K562 (cell line): Measurements from ENCODE around the gene TAS2R38. TPM values are rescaled to one million over a fixed set of nuclear protein-coding genes. Genes with fewer than 3 reads are reported as not detected.
"Not testable (repeated sequence)": the region's sequence is repeated elsewhere in the genome, so short reads cannot be mapped to it uniquely, and the experiment has no call there.

Experiments
- ATAC-seq: fragments of 200-7000 bp; cut with Tn5 transposase; 3 replicates; pipeline ENCODE4 v1.9.1; 2020; ENCODE audit warnings: moderate library complexity
- BruUV-seq: library from RNA; stranded (reverse); fragments of 400-500 nt; replicated peaks from 2 replicates; lab custom pipeline; 2021; lab: Mats Ljungman, UMichigan
- CTCF ChIA-PET: fragments of 300-600 bp; formaldehyde crosslinking; extraction: SDS; loops from one replicate; lab custom pipeline; 2021; ENCODE audit warnings: low intra/inter-chr PET ratio; lab: Yijun Ruan, JAX
- POLR2A ChIA-PET: fragments of 300-600, 350-650 bp; sonication (Branson Sonifier 250); formaldehyde crosslinking; extraction: SDS; loops from one replicate; lab custom pipeline; 2021; ENCODE audit warnings: antibody characterized with exemption, inconsistent platforms; lab: Yijun Ruan, JAX
- DNase-seq, 4 experiments: peaks; one replicate each; pipeline versions ENCODE4 v3.0.0 to v3.0.0-alpha.2; 2011 to 2018; ENCODE audit warnings: low spot score in 3 of 4, mixed read lengths in 3 of 4; ENCODE audit errors: extremely low read depth in 1 of 4
- FAIRE-seq: peaks from 2 replicates; lab custom pipeline; 2011; peaks lifted over from hg19 to GRCh38; lab: Jason Lieb, UNC
- H2AFZ ChIP-seq: 2 replicates; pipeline ENCODE4 v1.6.0; 2011; ENCODE audit warnings: low read depth, low read length, control low read depth, inconsistent platforms
- H3K27ac ChIP-seq: fragments of 200-600 bp; 3 replicates; pipeline ENCODE4 v1.8.0; 2011; ENCODE audit warnings: low read depth, mild to moderate bottlenecking, control low read depth, inconsistent platforms, low read length, moderate library complexity, mixed read lengths; ENCODE audit errors: extremely low read depth
- H3K27me3 ChIP-seq, 2 experiments: fragments of 300-600 bp in 1 of 2; 2 replicates in 1 of 2; 3 replicates in 1 of 2; pipeline versions ENCODE4 v1.6.0 to v1.8.0; 2011; ENCODE audit warnings: inconsistent platforms in 2 of 2, low read length in 2 of 2, mild to moderate bottlenecking in 1 of 2, mixed read lengths in 1 of 2, moderate library complexity in 1 of 2; ENCODE audit not compliant: control insufficient read depth in 2 of 2, insufficient read depth in 2 of 2
- H3K36me3 ChIP-seq: fragments of 300-600 bp; 3 replicates; pipeline ENCODE4 v1.8.0; 2011; ENCODE audit warnings: mild to moderate bottlenecking, low read length, inconsistent platforms; ENCODE audit not compliant: control insufficient read depth, insufficient read depth
- H3K4me1 ChIP-seq, 2 experiments: fragments of 200-600 bp in 1 of 2; replicated peaks in 1 of 2; 2 replicates in 1 of 2; 3 replicates in 1 of 2; pipeline versions ENCODE4 v1.5.1 to v1.8.0; 2011; ENCODE audit warnings: inconsistent platforms in 2 of 2, low read length in 2 of 2, mild to moderate bottlenecking in 1 of 2, mixed read lengths in 1 of 2, moderate library complexity in 1 of 2; ENCODE audit not compliant: control insufficient read depth in 2 of 2, insufficient read depth in 2 of 2
- H3K4me2 ChIP-seq: 2 replicates; pipeline ENCODE4 v1.6.1; 2011; ENCODE audit warnings: low read length, control low read depth, inconsistent platforms, mixed read lengths; ENCODE audit not compliant: insufficient read depth
- H3K4me3 ChIP-seq: fragments of 200-600 bp; sonication (generic), shearing (Covaris generic); 2 replicates; pipeline ENCODE4 v1.5.1; 2016; ENCODE audit warnings: control low read depth, inconsistent platforms
- H3K79me2 ChIP-seq: fragments of 200-600 bp; 3 replicates; pipeline ENCODE4 v1.8.0; 2011; ENCODE audit warnings: low read length, inconsistent platforms; ENCODE audit not compliant: control insufficient read depth, insufficient read depth
- H3K9ac ChIP-seq, 2 experiments: 2 replicates each; pipeline versions ENCODE4 v1.6.0 to v1.6.1; 2011; ENCODE audit warnings: low read depth in 2 of 2, low read length in 2 of 2, control low read depth in 1 of 2, inconsistent platforms in 1 of 2, mild to moderate bottlenecking in 1 of 2, mixed read lengths in 1 of 2; ENCODE audit not compliant: insufficient read depth in 1 of 2
- H3K9me1 ChIP-seq: one replicate; pipeline ENCODE4 v1.6.0; 2011; ENCODE audit warnings: inconsistent platforms, mild to moderate bottlenecking, low read length, moderate library complexity; ENCODE audit not compliant: control insufficient read depth, insufficient read depth
- H3K9me3 ChIP-seq: replicated peaks from 2 replicates; pipeline ENCODE4 v1.5.1; 2011; ENCODE audit warnings: low read depth, low read length, inconsistent platforms; ENCODE audit not compliant: control insufficient read depth, insufficient read depth
- H4K20me1 ChIP-seq: replicated peaks from 2 replicates; pipeline ENCODE4 v1.6.1; 2011; ENCODE audit warnings: low read length, inconsistent platforms, mixed read lengths; ENCODE audit not compliant: control insufficient read depth, insufficient read depth
- CBX3 ChIP-seq, 2 experiments: IDR thresholded peaks; 1 replicate in 1 of 2; 2 replicates in 1 of 2; pipeline ENCODE4 v1.6.1; 2012; ENCODE audit warnings: inconsistent platforms in 2 of 2, low read length in 2 of 2, borderline replicate concordance in 1 of 2, control low read depth in 1 of 2
- CCAR2 ChIP-seq: fragments of 200-400 bp; formaldehyde crosslinking; IDR thresholded peaks from 2 replicates; pipeline ENCODE4 v1.6.1; 2017; ENCODE audit warnings: mild to moderate bottlenecking, low read depth, low read length
- HMG20B ChIP-seq: fragments of 250-450 bp; sonication (Bioruptor Pico); IDR thresholded peaks from 2 replicates; pipeline ENCODE4 v1.5.0; 2021; ENCODE audit warnings: mild to moderate bottlenecking
- NFE2L1 ChIP-seq: fragments of 450-650 bp; IDR thresholded peaks from 2 replicates; pipeline ENCODE4 v1.6.1; 2016; ENCODE audit warnings: missing genetic modification characterization, low read depth, mild to moderate bottlenecking, missing compliant biosample characterization, moderate library complexity, borderline replicate concordance
- SUPT5H ChIP-seq: fragments of 450-650 bp; IDR thresholded peaks from 2 replicates; pipeline ENCODE4 v1.6.1; 2016
- ZNF696 ChIP-seq: fragments of 250-450 bp; sonication (Bioruptor Pico); conservative IDR thresholded peaks from 2 replicates; pipeline ENCODE4 v1.4.0; 2020; ENCODE audit warnings: mild to moderate bottlenecking, moderate library complexity
- WGBS: fragments of 100-300 bp; shearing (Covaris generic); methylation state at CpG from one replicate; pipeline ENCODE4 v1.1.6; 2016; ENCODE audit warnings: low coverage, mixed read lengths; ENCODE audit not compliant: insufficient coverage; ENCODE audit errors: missing lambda C conversion rate; 5-methylcytosine and 5-hydroxymethylcytosine counted together
- in situ Hi-C: fragments of 300-500 bp; cut with MboI; formaldehyde crosslinking; loops from 4 replicates; pipeline ENCODE4 v1.15.0; 2018; ENCODE audit warnings: inconsistent platforms, mixed read lengths
- intact Hi-C: fragments of 100-400 bp; cut with micrococcal nuclease; formaldehyde crosslinking; loops from 2 replicates; pipeline ENCODE4 v1.14.2; 2022
- polyA plus RNA-seq, 8 experiments: library from polyadenylated mRNA; depleted of rRNA in 4 of 8; stranded (reverse) in 5 of 8; unstranded in 3 of 8; fragments of >200 nt; fragmentation: Nextera tagmentation in 2 of 8; fragmentation: Illumina TruSeq in 1 of 8; extraction: Ambion mirVana in 2 of 8; extraction: Trizol in 1 of 8; gene quantifications; 2 replicates each; pipeline versions ENCODE4 v1.2.1 to v1.2.3, GENCODE V29; 2011 to 2014; ENCODE audit warnings: inconsistent platforms in 1 of 8, missing spikeins in 1 of 8
- total RNA-seq, 7 experiments: library from RNA; depleted of rRNA in 6 of 7; stranded (reverse); fragments of >200 nt in 6 of 7; fragmentation: Illumina TruSeq in 2 of 7; extraction: Trizol in 2 of 7; gene quantifications; 2 replicates each; pipeline versions ENCODE4 v1.2.1 to v1.2.3, GENCODE V29; 2011 to 2021; ENCODE audit warnings: low replicate concordance in 1 of 7
- TF ChIP-seq, protein P1 (sequence below): fragments of 450-650 bp; IDR thresholded peaks from 2 replicates; pipeline ENCODE4 v1.6.1; 2017; ENCODE audit warnings: antibody characterized with exemption
- TF ChIP-seq, protein P2 (sequence below): fragments of 450-650 bp; IDR thresholded peaks from 2 replicates; pipeline ENCODE4 v1.6.1; 2016; ENCODE audit warnings: mild to moderate bottlenecking

Gene TAS2R38
- total and polyA plus RNA-seq, 9 of the 15 experiments (the other 6 are each of a cell fraction or from before 2014, with no cell fraction given), result not detected

DNA sequence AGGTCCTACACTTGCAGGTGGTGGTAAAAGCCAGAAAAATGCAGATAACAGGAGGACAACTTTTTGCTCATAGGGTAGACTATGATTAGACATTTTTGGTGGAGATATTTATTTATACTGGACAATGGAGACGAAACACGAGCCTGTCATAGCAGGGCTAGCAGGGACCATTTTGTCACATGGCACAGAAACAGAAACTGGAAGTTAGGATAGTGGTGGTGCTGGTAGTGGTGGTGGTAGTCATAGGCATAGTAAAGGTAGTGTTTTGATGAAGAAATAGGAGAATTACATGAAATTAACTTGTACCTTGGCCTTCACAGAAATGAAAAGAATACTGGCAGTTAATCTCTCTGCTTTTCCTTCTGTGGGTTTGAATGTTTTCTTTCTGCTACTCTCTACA, 13.3 kb upstream of the TAS2R38 start (continued):
- TF ChIP-seq, protein P1, sequence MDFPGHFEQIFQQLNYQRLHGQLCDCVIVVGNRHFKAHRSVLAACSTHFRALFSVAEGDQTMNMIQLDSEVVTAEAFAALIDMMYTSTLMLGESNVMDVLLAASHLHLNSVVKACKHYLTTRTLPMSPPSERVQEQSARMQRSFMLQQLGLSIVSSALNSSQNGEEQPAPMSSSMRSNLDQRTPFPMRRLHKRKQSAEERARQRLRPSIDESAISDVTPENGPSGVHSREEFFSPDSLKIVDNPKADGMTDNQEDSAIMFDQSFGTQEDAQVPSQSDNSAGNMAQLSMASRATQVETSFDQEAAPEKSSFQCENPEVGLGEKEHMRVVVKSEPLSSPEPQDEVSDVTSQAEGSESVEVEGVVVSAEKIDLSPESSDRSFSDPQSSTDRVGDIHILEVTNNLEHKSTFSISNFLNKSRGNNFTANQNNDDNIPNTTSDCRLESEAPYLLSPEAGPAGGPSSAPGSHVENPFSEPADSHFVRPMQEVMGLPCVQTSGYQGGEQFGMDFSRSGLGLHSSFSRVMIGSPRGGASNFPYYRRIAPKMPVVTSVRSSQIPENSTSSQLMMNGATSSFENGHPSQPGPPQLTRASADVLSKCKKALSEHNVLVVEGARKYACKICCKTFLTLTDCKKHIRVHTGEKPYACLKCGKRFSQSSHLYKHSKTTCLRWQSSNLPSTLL, result no peak

DNA sequence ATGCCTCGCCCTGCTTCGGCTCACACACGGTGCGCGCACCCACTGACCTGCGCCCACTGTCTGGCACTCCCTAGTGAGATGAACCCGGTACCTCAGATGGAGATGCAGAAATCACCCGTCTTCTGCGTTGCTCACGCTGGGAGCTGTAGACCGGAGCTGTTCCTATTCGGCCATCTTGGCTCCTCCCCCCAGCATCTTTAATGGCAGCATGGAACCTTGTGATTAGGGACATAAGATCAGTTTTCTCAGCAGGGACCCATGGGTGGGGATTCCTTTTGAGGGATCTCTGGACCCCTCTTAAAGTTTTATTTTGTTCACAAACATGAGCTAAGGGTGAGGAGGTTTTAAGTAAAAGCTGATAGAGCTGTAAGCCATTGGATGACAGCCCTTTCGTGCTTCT, 12.4 kb upstream of the TAS2R38 start:
- 0 out of 2 replicates have a peak overlapping the region, but pooled peaks have one; percentile 8 for H2AFZ ChIP-seq
- H3K36me3 ChIP-seq, POLR2A ChIA-PET, intact Hi-C loops, H3K9me3 ChIP-seq, BruUV-seq, H3K4me3 ChIP-seq, CTCF ChIA-PET, DNase-seq, H3K27me3 ChIP-seq, H3K9ac ChIP-seq, FAIRE-seq, ATAC-seq, H3K4me1 ChIP-seq, H3K79me2 ChIP-seq, H4K20me1 ChIP-seq, H3K9me1 ChIP-seq, H3K27ac ChIP-seq, in situ Hi-C loops: not testable (repeated sequence)
- peak overlapping the region; percentile 26; the same call in 1 of the 2 replicates for H3K4me2 ChIP-seq
- 10% methylated on average over 6 of the region's 13 CpGs for WGBS

DNA sequence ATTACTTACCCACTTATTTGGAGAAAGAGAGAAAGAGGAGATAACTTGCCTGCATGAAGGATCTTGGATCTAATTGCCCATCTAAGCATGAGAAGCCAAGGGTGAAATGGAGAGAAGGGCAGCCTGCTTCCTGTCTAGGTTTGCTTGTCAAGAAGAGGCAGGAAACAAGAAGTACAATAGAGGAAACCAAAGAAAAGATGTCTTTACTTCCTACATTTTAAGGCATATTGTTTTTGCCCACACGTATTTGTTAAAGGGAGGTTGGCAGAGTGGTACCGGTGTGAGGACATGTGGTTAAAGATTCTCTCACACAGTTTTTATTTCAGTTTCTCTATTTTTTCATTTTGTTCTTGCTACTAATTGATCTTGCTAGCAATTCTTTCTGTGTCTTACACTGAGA, 6.0 kb upstream of the TAS2R38 start:
- ChIA-PET CTCF (no interaction called here), POLR2A (no interaction called here)
- Histone ChIP-seq H3K4me3 (no peak overlapping the region), H3K36me3 (no peaks in the 10 kb centered on the region), H3K27ac (no peak overlapping the region), H3K9me3 (no peaks in the 10 kb centered on the region), H4K20me1 (no peaks in the 10 kb centered on the region), H3K9me1 (no peaks in the 10 kb centered on the region), H3K79me2 (no peaks in the 10 kb centered on the region), H3K27me3 (no peaks in the 10 kb centered on the region), H3K9ac (no peak overlapping the region), H3K4me1 (no peaks in the 10 kb centered on the region), H2AFZ (no peak overlapping the region), H3K4me2 (no peak overlapping the region)
- FAIRE-seq, result no peak
- no TSS peak for BruUV-seq
- 7% methylated on average over 2 of the region's 2 CpGs for WGBS
- ATAC-seq, result no peak
- intact Hi-C loops, result loop anchor here (10.0 kb wide), 2 partner anchors 225 to 295 kb away; no protein-coding TSS in a partner anchor
- no peak for DNase-seq
- in situ Hi-C loops, result no loop called here
- TF ChIP-seq ZNF696, result no peak
- TF ChIP-seq, protein P2, sequence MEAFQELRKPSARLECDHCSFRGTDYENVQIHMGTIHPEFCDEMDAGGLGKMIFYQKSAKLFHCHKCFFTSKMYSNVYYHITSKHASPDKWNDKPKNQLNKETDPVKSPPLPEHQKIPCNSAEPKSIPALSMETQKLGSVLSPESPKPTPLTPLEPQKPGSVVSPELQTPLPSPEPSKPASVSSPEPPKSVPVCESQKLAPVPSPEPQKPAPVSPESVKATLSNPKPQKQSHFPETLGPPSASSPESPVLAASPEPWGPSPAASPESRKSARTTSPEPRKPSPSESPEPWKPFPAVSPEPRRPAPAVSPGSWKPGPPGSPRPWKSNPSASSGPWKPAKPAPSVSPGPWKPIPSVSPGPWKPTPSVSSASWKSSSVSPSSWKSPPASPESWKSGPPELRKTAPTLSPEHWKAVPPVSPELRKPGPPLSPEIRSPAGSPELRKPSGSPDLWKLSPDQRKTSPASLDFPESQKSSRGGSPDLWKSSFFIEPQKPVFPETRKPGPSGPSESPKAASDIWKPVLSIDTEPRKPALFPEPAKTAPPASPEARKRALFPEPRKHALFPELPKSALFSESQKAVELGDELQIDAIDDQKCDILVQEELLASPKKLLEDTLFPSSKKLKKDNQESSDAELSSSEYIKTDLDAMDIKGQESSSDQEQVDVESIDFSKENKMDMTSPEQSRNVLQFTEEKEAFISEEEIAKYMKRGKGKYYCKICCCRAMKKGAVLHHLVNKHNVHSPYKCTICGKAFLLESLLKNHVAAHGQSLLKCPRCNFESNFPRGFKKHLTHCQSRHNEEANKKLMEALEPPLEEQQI, result no peak
- no peak for TF ChIP-seq CCAR2
- no peak for TF ChIP-seq CBX3 (IDR thresholded peaks at IDR 0.05; ENCODE audit: borderline replicate concordance in 1 of 2, low read length in 2 of 2)
- TF ChIP-seq SUPT5H, result no peak
- no peak for TF ChIP-seq HMG20B (CRISPR knock-in tag)
- no peak for TF ChIP-seq NFE2L1
